HG02763 (cell line): ENCODE measurements around the gene CCDC8.
"Not testable (repeated sequence)": the region's sequence is repeated elsewhere in the genome, so short reads cannot be mapped to it uniquely, and the experiment has no call there.

Experiments
- ATAC-seq: cut with Tn5 transposase; IDR thresholded peaks from one replicate; pipeline ENCODE4 v1.9.1; 2021; ENCODE audit warnings: mild to moderate bottlenecking, moderate library complexity; ENCODE audit not compliant: unreplicated experiment

CCDC8 gene

GRCh38 chr19:46413262-46414031, at the start of gene CCDC8:
CCDC8 (minus strand) TSS chr19:46413564; CDS start chr19:46412810, 754 bp downstream.
- ATAC-seq, result no peak

- no peak for ATAC-seq
Measured at GRCh38 chr19:46461537-46461936, 48.2 kb upstream of the CCDC8 start.

- no peak for ATAC-seq
Measured at GRCh38 chr19:46460981-46461380, 47.6 kb upstream of the CCDC8 start.

- ATAC-seq, result no peak
Measured at GRCh38 chr19:46460055-46460454, 46.7 kb upstream of the CCDC8 start.

GRCh38 chr19:46456930-46457329, 43.6 kb upstream of the CCDC8 start:
- ATAC-seq, result no peak

GRCh38 chr19:46454244-46454643, 40.9 kb upstream of the CCDC8 start:
- ATAC-seq, result no peak

GRCh38 chr19:46453661-46454060, 40.3 kb upstream of the CCDC8 start:
- ATAC-seq, result no peak

- no peak for ATAC-seq
Measured at GRCh38 chr19:46452186-46452585, 38.8 kb upstream of the CCDC8 start.

GRCh38 chr19:46451352-46451751, 38.0 kb upstream of the CCDC8 start:
- ATAC-seq, result no peak

- ATAC-seq, result no peak
Measured at GRCh38 chr19:46450737-46451136, 37.4 kb upstream of the CCDC8 start.

- no peak for ATAC-seq
Measured at GRCh38 chr19:46449228-46449627, 35.9 kb upstream of the CCDC8 start.

GRCh38 chr19:46448601-46449000, 35.2 kb upstream of the CCDC8 start:
- ATAC-seq, result no peak

- ATAC-seq, result no peak
Measured at GRCh38 chr19:46447824-46448223, 34.5 kb upstream of the CCDC8 start.

- ATAC-seq, result no peak
Measured at GRCh38 chr19:46447006-46447405, 33.6 kb upstream of the CCDC8 start.

- no peak for ATAC-seq
Measured at GRCh38 chr19:46446021-46446420, 32.7 kb upstream of the CCDC8 start.

GRCh38 chr19:46442808-46443450, 29.6 kb upstream of the CCDC8 start:
- ATAC-seq, result no peak

GRCh38 chr19:46441866-46442265, 28.5 kb upstream of the CCDC8 start:
- no peak for ATAC-seq

GRCh38 chr19:46435689-46436088, 22.3 kb upstream of the CCDC8 start:
- ATAC-seq, result not testable (repeated sequence)

- ATAC-seq, result no peak
Measured at GRCh38 chr19:46435009-46435408, 21.6 kb upstream of the CCDC8 start.

GRCh38 chr19:46433470-46433869, 20.1 kb upstream of the CCDC8 start:
- not testable (repeated sequence) for ATAC-seq

GRCh38 chr19:46431824-46432223, 18.5 kb upstream of the CCDC8 start:
- no peak for ATAC-seq

- no peak for ATAC-seq
Measured at GRCh38 chr19:46429999-46430398, 16.6 kb upstream of the CCDC8 start.
